DMS53 (cell line): ENCODE measurements around the gene CERS2.
"Not testable (repeated sequence)": the region's sequence is repeated elsewhere in the genome, so short reads cannot be mapped to it uniquely, and the experiment has no call there.

Experiments
- DNase-seq: peaks from one replicate; lab custom pipeline; 2025; lab: John Stamatoyannopoulos, UW

CERS2 gene

DNA sequence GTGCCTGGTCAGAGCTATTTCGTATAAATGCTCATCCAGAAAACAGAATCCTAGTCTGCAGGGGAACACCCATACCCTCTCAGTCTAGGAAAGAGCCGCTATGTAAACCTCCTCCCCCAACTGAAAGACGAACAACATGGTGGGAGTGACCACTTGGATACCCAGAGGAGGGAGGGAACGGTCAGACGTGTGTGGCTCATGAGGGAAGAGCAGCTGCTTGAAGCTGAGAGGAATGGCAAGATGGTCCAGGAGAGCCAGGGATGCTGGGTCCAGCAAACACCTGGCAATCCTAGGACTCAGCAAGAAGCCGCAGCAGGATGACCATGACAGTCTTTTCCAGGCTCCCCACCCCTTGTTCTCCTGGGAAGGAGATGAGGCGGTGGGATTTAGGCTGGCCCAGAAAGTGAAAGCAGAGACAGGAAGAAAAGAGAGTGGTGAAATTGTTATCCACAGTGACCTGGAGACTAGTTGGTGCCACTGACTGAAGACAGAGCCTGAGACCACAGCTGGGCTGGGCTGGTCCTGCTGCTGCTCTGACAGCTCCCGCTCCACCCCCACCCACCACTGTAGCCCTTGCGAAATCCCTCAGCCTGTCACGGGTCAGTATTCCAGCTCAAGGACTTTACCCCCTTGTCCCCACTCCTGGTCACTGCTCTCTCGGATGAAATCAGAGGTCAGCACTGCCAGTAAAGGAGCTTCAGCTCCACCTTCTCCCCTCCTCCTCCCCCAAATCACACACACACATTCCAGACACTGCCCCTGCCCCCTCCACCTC lies 3.6 kb downstream of the CERS2 start:
- no peak for DNase-seq

DNA sequence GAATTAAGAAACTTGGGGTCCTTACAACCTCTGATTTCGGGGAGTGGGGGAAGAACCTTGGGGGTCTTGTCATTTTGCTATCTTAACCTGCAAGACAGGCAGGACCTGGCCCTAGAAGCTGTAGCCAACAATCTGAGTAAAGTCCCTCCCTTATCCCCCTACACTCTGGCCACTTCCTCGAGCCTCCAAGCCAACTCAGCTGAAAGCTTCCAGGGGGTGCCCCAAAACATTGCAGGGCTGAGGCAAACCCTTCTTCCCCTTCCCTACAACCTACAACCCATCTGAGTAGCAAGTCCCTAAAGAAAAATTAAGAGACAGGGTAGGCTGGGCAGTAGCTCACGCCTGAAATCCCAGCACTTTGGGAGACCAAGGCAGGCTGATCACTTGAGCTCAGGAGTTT lies 5.0 kb downstream of the CERS2 start:
- DNase-seq = no peak

DNA sequence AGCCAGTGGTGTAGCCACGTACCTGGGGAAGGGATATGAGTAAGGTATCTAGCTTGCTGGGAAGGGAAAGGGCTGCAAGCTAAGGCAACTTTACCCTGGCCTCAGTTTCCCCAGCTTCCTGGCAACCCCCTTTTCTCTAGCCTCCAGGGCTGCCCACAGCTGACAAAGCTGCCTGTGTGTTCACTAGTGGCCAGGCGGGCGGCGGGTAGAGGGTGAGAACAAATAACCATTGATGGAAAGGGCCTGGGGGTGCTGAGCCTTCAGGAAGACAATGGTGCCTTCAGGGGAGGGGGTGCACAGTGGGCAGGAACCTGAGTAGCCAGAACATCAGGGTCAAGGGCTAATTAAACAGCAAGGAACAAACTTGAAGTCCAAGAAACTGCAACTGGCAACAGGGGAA lies 6.1 kb downstream of the CERS2 start:
- no peak for DNase-seq

DNA sequence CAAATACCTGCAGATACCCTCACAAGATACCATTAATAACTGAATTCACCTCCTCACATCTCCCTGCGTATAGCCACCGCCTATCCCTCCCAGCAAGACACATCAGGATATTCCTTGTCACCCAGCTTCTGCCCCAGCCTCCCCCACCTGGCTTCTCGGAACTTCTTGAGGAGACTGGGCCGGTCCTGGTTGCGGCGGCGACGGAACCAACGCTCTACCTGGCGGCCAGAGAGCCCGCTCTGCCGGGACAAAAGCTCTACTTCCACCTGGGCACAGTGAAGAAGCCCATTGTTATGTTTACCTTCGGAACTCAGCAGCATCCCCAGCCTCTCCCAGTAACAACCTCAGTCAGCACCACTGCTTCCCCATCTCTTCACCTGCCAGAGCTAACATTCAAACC lies 6.7 kb downstream of the CERS2 start:
- DNase-seq = no peak

DNA sequence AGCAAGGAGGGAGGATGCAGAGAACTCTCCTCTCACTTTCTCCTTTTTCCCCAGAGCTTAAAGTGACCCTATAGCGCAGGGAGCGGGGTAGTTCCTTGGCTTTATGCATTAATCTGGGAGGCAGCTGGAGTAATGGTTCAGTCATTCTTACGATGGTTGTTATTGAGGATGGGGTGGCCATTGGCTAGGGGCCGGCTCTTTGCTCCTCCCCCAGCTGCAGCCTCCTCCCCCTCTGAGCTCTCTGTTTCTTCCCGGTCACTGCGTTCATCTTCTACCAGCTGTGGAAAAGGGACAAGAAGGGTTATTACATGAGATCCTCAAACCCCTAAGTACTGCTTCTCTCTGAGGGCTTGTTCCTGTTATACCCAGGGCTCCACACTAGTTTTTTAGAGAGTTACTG lies 8.6 kb downstream of the CERS2 start:
- no peak for DNase-seq

DNA sequence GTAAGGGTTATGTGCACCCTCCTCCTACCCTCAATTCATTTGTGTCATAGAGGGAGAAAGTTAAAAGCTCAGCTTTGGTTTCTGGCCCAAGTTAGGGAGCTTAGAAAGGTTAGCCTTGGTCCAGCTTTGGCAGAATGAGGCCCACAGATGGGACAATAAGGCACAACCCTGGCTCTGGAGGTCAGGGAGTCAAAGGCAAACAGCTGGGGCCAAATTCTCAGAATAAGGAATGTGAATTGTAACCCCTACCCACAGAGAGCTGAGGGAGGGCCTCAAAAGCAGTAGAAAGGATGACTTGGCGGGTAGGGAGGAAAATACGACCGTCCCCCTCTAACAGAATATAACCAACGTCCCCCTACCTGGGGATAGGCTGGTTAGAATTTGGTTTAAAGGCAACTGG lies 9.0 kb downstream of the CERS2 start:
- DNase-seq = no peak

DNA sequence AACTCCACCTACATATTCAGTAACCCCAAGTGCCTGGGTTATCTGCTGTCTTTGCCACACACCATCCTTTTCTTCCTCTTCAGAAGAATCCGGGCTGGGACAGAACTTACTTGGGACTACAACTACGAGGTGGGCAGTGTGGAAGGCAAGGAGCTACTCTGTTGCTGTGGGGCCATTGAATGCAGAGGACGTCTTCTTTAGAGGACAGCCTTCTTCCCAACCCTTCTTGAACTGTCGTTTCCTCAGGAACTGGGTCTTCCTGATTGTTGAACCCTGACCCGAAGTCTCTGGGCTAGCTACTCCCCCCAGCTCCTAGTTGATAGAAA lies 10.5 kb downstream of the CERS2 start:
- no peak for DNase-seq

DNA sequence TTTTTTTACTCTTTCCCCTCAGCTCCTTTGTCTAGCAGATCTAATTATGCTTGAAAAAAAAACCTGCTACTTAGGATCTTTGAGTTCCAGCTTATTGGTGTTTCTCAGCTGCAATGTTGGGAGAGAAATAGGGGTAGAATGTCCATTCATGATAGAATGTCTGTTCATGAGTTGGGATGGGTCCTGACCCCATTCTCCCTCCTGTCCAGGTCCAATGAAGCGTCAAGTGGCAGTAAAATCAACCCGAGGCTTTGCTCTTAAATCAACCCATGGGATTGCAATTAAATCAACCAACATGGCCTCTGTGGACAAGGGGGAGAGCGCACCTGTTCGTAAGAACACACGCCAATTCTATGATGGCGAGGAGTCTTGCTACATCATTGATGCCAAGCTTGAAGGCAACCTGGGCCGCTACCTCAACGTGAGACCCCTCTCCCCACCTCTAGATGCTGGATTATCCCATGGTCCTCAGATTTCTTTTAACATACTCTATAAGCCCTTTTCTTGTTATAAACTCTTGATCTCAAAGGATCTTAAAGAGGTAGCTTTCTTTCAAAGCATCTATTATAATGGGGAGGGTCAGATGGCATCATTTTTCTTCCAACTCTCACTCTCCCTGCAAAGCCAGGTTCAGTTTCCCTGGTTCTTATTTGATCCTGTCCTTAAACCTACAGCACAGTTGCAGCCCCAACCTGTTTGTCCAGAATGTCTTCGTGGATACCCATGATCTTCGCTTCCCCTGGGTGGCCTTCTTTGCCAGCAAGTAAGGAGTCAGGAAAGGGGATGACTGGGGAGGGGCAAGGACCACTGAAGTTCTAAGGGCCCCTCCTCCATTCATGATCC lies 11.1 kb downstream of the CERS2 start:
- no peak for DNase-seq

DNA sequence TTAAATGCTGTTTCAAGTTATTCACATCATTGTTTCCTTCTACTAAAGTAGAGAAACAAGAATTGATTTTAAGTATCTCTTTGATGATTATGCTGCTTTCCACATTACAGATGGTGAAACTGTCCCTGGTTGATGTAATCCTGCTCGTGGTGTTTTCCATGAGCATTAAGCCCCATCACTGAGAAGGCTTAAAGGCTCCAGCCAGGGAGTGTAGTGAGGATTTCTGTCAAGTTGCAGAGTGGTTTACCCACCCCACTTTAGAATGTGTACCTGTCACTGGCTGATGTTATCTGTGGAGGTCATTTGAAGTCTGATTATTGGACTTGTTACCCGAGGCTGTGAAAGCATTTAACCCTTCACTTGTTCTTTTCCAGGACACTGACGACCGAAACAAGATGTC lies 12.9 kb downstream of the CERS2 start:
- DNase-seq = no peak

DNA sequence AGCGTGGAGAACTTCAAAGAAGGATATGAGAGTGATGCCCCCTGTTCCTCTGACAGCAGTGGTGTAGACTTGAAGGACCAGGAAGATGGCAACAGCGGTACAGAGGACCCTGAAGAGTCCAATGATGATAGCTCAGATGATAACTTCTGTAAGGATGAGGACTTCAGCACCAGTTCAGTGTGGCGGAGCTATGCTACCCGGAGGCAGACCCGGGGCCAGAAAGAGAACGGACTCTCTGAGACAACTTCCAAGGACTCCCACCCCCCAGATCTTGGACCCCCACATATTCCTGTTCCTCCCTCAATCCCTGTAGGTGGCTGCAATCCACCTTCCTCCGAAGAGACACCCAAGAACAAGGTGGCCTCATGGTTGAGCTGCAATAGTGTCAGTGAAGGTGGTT lies 14.0 kb downstream of the CERS2 start:
- DNase-seq = no peak

DNA sequence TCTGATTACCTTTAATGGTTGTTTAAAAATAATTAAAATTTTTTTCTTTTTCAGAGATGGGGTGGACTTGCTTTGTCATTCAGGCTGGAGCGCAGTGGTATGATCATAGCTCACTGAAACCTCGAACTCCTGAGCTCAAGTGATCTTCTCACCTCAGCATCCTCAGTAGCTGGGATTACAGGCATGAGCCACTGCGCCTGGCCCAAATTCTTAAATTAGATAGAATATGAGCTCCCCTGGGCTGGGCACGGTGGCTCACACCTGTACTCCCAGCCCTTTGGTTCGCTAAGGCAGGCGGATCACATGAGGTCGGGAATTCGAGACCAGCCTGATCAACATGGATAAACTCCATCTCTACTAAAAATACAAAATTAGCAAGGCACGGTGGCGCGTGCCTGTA lies 17.0 kb downstream of the CERS2 start:
- DNase-seq = no peak

DNA sequence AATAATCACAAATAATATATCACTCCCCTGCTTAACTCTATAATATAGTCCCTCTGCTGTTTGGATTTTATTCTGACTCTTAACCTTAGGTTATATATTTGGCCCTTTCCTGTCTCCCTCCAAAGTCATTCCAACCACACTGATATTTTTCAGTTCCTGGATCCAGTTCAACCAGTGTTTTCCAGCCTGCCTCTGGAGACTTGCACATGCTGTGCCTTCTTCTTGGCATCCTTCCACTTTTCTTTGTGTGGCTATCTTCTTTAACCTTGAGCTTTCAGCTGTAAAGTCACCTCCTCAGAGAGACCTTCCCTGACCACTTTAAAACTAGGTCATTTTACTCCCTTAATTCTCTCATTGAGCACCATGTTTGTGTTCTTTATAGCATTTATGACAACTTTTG lies 19.4 kb downstream of the CERS2 start:
- no peak for DNase-seq

DNA sequence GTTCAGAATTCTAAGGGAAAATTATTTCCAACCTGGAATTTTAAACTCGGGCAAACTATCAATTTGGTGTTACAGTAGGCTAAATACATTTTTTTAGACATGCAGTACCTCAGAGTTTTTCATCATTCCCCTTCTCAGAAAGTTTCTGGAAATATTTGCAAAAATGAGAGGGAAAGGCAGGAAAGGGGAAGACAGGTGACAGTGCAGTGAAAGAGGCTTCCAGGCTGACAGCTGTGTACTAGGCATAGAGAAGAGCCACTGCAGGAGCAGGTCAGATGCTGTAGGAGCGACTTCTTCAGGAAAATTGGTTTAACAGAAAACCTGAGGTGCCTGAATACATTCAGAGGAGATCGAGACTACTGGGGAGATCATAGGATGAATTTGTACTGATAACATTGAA lies 19.9 kb downstream of the CERS2 start:
- DNase-seq = no peak

DNA sequence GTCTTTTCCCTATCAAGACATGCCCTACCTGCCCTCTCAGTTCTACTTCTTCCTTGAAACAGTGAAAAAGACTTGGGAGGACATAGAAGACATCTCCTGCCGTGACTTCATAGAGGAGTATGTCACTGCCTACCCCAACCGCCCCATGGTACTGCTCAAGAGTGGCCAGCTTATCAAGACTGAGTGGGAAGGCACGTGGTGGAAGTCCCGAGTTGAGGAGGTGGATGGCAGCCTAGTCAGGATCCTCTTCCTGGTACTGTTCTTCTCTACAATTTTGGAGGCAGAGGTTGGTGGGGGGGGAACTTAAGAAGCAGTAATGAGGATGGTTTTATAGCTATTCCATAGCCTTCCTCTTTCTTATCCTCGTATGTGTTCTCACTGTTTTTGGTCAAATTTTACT lies 29.8 kb downstream of the CERS2 start:
- DNase-seq = no peak

DNA sequence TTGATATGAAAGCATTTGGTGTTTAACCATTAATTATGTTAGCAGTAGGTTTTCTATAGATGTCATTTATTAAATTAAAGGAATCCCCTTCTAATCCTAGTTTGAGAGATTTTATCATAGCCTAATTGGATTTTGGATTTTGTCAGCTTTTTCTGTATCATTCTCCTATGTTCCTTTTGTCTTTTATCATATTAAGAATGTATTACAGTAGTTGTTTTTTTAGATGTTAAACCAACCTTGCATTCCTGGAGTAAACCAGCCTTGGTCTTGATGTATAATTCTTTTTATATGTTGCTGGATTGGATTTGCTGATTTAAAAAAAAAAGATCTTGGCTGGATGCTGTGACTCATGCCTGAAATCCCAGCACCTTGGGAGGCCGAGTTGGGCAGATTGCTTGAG lies 42.9 kb downstream of the CERS2 start:
- peak; percentile 44 for DNase-seq

DNA sequence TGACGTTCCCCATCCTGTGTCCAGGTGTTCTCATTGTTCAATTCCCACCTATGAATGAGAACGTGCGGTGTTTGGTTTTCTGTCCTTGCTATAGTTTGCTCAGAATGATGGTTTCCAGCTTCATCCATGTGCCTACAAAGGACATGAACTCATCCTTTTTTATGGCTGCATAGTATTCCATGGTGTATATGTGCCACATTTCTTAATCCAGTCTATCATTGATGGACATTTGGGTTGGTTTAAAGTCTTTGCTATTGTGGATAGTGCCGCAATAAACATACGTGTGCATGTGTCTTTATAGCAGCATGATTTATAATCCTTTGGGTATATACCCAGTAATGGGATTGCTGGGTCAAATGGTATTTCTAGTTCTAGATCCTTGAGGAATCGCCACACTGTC lies 45.9 kb downstream of the CERS2 start:
- DNase-seq = not testable (repeated sequence)

DNA sequence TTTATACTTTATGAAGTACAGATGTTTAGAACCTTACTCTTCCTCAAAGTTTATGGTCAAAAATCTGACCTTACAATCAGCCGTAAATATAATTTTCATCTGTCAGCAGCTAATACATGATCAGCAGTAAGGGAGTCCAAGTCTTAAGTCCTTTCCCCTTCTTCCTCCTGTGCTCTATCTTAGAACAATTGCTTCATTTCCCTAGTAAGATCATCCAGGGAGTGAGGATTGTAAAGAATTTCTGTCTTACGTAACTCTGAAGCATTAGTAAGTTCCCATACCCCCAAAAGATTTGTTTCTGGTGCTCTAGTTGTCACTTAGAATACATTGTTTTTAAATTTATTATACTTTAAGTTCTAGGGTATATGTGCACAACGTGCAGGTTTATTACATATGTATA lies 46.3 kb downstream of the CERS2 start:
- no peak for DNase-seq

DNA sequence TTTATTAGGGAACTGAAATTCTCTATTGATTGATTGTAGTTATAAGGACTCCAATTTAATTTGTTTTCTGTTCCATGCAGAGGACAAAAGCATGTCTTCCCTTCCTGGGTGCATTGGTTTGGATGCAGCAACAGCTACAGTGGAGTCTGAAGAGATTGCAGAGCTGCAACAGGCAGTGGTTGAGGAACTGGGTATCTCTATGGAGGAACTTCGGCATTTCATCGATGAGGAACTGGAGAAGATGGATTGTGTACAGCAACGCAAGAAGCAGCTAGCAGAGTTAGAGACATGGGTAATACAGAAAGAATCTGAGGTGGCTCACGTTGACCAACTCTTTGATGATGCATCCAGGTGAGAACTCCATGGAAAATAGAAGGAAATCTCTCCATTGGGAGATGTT lies 47.0 kb downstream of the CERS2 start:
- DNase-seq = no peak

DNA sequence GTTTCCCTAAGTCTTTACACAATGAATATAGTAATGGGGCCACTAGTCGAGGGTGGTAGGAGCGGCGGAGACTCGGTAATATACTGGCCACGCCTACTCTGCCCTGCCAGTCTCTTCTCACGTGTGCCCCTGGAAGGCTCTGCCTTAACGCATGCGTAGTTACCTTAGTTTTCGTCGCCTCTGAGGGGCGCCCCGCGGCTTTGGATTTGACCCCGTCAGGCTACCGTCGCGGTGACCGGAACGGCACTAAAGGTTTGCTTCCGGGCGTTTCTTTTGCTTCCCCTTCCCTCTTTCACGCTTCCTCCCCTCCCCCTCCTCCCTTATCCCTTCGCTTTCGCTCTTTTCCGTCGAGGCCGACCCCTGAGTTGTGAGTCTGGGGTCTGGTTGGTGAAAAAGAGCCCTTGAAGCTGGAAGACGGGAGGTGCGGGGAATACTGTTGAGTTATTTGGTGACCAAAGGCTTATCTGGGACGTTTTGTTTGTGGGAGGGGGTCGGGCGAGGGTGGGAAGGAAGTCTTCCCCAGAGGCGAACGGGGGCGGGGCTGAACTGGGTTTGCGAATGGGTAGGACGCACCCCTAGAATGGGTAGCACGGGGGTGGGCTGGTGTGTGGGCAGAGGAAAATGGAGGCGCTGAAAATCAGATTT lies 48.4 kb downstream of the CERS2 start, which contains the start of gene SETDB1:
Gene SETDB1 (plus strand): TSS at position 267 of the 645 bp plus-strand sequence. CDS start 1,352 bp downstream, outside the sequence.
- peak; percentile 99 for DNase-seq

DNA sequence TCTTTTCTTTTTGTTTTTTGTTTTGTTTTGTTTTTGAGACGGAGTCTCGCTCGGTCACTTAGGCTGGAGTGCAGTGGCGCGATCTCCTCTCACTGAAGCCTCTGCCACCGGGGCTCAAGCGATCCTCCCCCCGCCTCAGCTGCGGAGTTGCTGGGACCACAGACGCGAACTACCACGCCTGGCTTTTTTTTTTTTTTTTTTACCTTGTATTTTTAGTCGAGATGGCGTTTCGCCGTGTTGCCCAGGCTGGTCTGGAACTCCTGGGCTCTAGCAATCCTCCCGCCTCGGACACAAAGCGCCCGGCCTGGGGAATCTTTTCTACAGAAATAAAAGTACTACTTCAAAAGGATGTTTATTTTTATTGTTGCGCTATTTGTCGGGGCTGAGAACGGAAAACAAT lies 49.6 kb downstream of the CERS2 start:
- DNase-seq = peak; percentile 15

DNA sequence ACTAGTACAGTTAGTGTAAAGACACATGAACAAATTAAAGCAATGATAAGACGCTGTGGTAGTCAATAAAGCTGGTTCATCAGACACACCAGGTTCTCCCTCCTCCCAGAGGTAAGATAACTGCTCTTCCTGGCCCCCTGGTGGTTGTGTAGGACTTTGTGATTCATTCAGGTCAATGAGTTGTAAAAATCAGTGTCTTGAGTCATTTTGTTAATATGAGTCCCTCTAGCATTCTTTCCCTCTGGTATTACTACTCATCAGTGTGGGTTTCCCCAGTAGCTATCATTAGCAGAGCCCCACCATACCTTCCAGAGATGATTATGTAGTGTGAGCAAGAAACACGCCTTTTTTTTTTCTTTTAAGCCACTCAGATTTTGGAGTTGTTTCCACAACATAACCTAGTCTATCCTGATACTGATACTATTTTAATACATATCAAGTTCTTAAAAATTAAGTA lies 52.1 kb downstream of the CERS2 start:
- peak; percentile 89 for DNase-seq

DNA sequence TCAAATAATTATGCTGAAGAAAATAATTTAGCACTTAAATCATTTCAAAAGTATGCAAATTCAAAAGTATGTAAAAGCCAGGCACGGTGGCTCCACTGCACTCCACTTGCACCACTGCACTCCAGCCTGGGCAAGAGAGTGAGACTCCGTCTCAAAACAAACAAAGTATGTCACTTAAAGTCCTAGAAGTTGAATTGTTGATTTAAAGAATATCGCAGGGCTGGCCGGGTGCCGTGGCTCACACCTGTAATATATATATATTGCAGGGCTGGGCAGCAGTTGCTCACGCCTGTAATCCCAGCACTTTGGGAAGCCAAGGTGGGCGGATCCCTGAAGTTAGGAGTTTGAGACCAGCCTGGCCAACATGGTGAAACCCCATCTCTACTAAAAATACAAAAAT lies 57.2 kb downstream of the CERS2 start:
- DNase-seq = no peak
